IMR-90 (cell line): Measurements from ENCODE around the gene APOBEC3B. TPM values are rescaled to one million over a fixed set of nuclear protein-coding genes. Genes with fewer than 3 reads are reported as not detected.
A peak's percentile ranks its signal among the peaks of the same experiment; 100 is the strongest.

Source experiments
- ATAC-seq: fragments of 200-7000 bp; cut with Tn5 transposase; 2 replicates; pipeline ENCODE4 v1.9.1; 2020; ENCODE audit warnings: low read depth, mild to moderate bottlenecking, moderate library complexity
- BruUV-seq: library from RNA; stranded (reverse); fragments of 400-500 nt; replicated peaks from 2 replicates; lab custom pipeline; 2021; lab: Mats Ljungman, UMichigan
- CTCF ChIA-PET: fragments of 300-600 bp; formaldehyde crosslinking; extraction: SDS; loops from one replicate; lab custom pipeline; 2021; ENCODE audit warnings: antibody characterized with exemption; lab: Yijun Ruan, JAX
- POLR2A ChIA-PET: fragments of 300-600 bp; sonication (Branson Sonifier 250); formaldehyde crosslinking; loops from one replicate; lab custom pipeline; 2022; ENCODE audit warnings: antibody characterized with exemption; ENCODE audit not compliant: unreplicated experiment; lab: Charles Lee
- DNase-seq: peaks from one replicate; pipeline ENCODE4 v3.0.0; 2013
- H2AFZ ChIP-seq: replicated peaks from 2 replicates; pipeline ENCODE3; 2013; ENCODE audit warnings: low read length, mild to moderate bottlenecking; ENCODE audit not compliant: poor library complexity
- H2AK5ac ChIP-seq: 2 replicates; pipeline ENCODE4 v1.6.1; 2013; ENCODE audit warnings: low read depth, low read length, inconsistent platforms
- H2AK9ac ChIP-seq: replicated peaks from 2 replicates; pipeline ENCODE3; 2013; ENCODE audit warnings: mild to moderate bottlenecking, low read depth, low read length, moderate library complexity; ENCODE audit not compliant: poor library complexity
- H2BK120ac ChIP-seq: 2 replicates; pipeline ENCODE4 v1.6.1; 2013; ENCODE audit warnings: low read depth, low read length, inconsistent platforms
- H2BK15ac ChIP-seq: 3 replicates; pipeline ENCODE4 v1.6.1; 2013; ENCODE audit warnings: low read depth, low read length, inconsistent platforms
- H2BK20ac ChIP-seq: 2 replicates; pipeline ENCODE4 v1.6.1; 2013; ENCODE audit warnings: low read depth, mild to moderate bottlenecking, inconsistent platforms, low read length, moderate library complexity
- H2BK5ac ChIP-seq: 2 replicates; pipeline ENCODE4 v1.6.1; 2013; ENCODE audit warnings: mild to moderate bottlenecking, low read depth, low read length, inconsistent platforms; ENCODE audit not compliant: poor library complexity, severe bottlenecking
- H3K14ac ChIP-seq: replicated peaks from 2 replicates; pipeline ENCODE4 v1.6.1; 2013; ENCODE audit warnings: low read depth, low read length, inconsistent platforms
- H3K18ac ChIP-seq: 2 replicates; pipeline ENCODE4 v1.6.1; 2013; ENCODE audit warnings: low read depth, low read length, control low read depth
- H3K23ac ChIP-seq: 2 replicates; pipeline ENCODE4 v1.6.1; 2013; ENCODE audit warnings: low read depth, low read length, inconsistent platforms
- H3K27ac ChIP-seq: 2 replicates; pipeline ENCODE4 v1.5.1; 2013; ENCODE audit warnings: mild to moderate bottlenecking, control low read depth, low read length; ENCODE audit not compliant: insufficient read depth
- H3K27me3 ChIP-seq: 2 replicates; pipeline ENCODE4 v1.6.1; 2013; ENCODE audit warnings: low read length; ENCODE audit not compliant: control insufficient read depth, insufficient read depth
- H3K36me3 ChIP-seq: 2 replicates; pipeline ENCODE4 v1.6.1; 2013; ENCODE audit warnings: low read length, mixed read lengths; ENCODE audit not compliant: control insufficient read depth, insufficient read depth
- H3K4ac ChIP-seq: 2 replicates; pipeline ENCODE4 v1.6.1; 2013; ENCODE audit warnings: low read depth, low read length, inconsistent platforms
- H3K4me1 ChIP-seq: 2 replicates; pipeline ENCODE4 v1.6.1; 2013; ENCODE audit warnings: low read length, mixed read lengths; ENCODE audit not compliant: control insufficient read depth, insufficient read depth
- H3K4me2 ChIP-seq: 2 replicates; pipeline ENCODE4 v1.6.1; 2013; ENCODE audit warnings: low read depth, mild to moderate bottlenecking, control low read depth, low read length, moderate library complexity
- H3K4me3 ChIP-seq: 2 replicates; pipeline ENCODE4 v1.5.1; 2013; ENCODE audit warnings: low read depth, mild to moderate bottlenecking, control low read depth, low read length, moderate library complexity; ENCODE audit not compliant: insufficient read depth
- H3K56ac ChIP-seq: 2 replicates; pipeline ENCODE4 v1.6.1; 2013; ENCODE audit warnings: low read length, inconsistent platforms; ENCODE audit not compliant: insufficient read depth; ENCODE audit errors: extremely low read depth
- H3K79me1 ChIP-seq, 2 experiments: 2 replicates each; pipeline ENCODE4 v1.6.1; 2013; ENCODE audit warnings: low read length in 2 of 2, inconsistent platforms in 1 of 2, low read depth in 1 of 2
- H3K9ac ChIP-seq: 2 replicates; pipeline ENCODE4 v1.6.1; 2013; ENCODE audit warnings: low read depth, low read length, control low read depth
- H3K9me1 ChIP-seq: 2 replicates; pipeline ENCODE4 v1.6.1; 2013; ENCODE audit warnings: low read length, inconsistent platforms; ENCODE audit not compliant: insufficient read depth
- H3K9me3 ChIP-seq: 2 replicates; pipeline ENCODE4 v1.6.1; 2013; ENCODE audit warnings: low read length; ENCODE audit not compliant: control insufficient read depth, insufficient read depth
- H4K20me1 ChIP-seq: 2 replicates; pipeline ENCODE4 v1.6.1; 2013; ENCODE audit warnings: low read length, inconsistent platforms; ENCODE audit not compliant: insufficient read depth
- H4K5ac ChIP-seq: 2 replicates; pipeline ENCODE4 v1.6.1; 2013; ENCODE audit warnings: mild to moderate bottlenecking, low read depth, low read length, control low read depth
- H4K8ac ChIP-seq, 2 experiments: 2 replicates each; pipeline ENCODE4 v1.6.1; 2013; ENCODE audit warnings: low read depth in 2 of 2, low read length in 2 of 2, control low read depth in 1 of 2, inconsistent platforms in 1 of 2
- H4K91ac ChIP-seq: 2 replicates; pipeline ENCODE4 v1.6.1; 2013; ENCODE audit warnings: low read depth, low read length, inconsistent platforms; ENCODE audit not compliant: insufficient read depth
- BHLHE40 ChIP-seq: fragments of 150-350 bp; IDR thresholded peaks from 2 replicates; pipeline ENCODE4 v1.6.1; 2016; ENCODE audit warnings: mild to moderate bottlenecking, low read depth, low read length
- CEBPB ChIP-seq: IDR thresholded peaks from 2 replicates; pipeline ENCODE4 v1.6.1; 2012; ENCODE audit warnings: low read depth, low read length, improper control_type of control experiment
- CHD1 ChIP-seq: IDR thresholded peaks from 2 replicates; pipeline ENCODE4 v1.6.1; 2012; ENCODE audit warnings: low read depth, low read length, improper control_type of control experiment
- CTCF ChIP-seq: conservative IDR thresholded peaks from 2 replicates; pipeline ENCODE4 v1.5.1; 2012; ENCODE audit warnings: mild to moderate bottlenecking, low read depth, low read length, improper control_type of control experiment
- ELK1 ChIP-seq: fragments of 150-350 bp; IDR thresholded peaks from 2 replicates; pipeline ENCODE4 v1.6.1; 2016; ENCODE audit warnings: low read depth, mild to moderate bottlenecking, low read length, moderate library complexity, borderline replicate concordance
- FOS ChIP-seq: fragments of 150-350 bp; IDR thresholded peaks from 2 replicates; pipeline ENCODE4 v1.6.1; 2016; ENCODE audit warnings: low read depth, low read length
- MAFK ChIP-seq: IDR thresholded peaks from 2 replicates; pipeline ENCODE4 v1.6.1; 2012; ENCODE audit warnings: low read depth, low read length, improper control_type of control experiment
- MAZ ChIP-seq: IDR thresholded peaks from 2 replicates; pipeline ENCODE4 v1.6.1; 2012; ENCODE audit warnings: low read depth, mild to moderate bottlenecking, low read length, improper control_type of control experiment, moderate library complexity, borderline replicate concordance
- MXI1 ChIP-seq: IDR thresholded peaks from 2 replicates; pipeline ENCODE4 v1.6.1; 2012; ENCODE audit warnings: low read depth, mild to moderate bottlenecking, low read length, moderate library complexity, borderline replicate concordance
- NFE2L2 ChIP-seq: fragments of 150-350 bp; IDR thresholded peaks from 2 replicates; pipeline ENCODE4 v1.6.1; 2016; ENCODE audit warnings: low read depth, mild to moderate bottlenecking, low read length
- POLR2A ChIP-seq: IDR thresholded peaks from 2 replicates; pipeline ENCODE4 v1.6.1; 2012; ENCODE audit warnings: mild to moderate bottlenecking, low read depth, low read length
- RAD21 ChIP-seq: IDR thresholded peaks from 2 replicates; pipeline ENCODE4 v1.6.1; 2012; ENCODE audit warnings: low read length, improper control_type of control experiment
- RCOR1 ChIP-seq: IDR thresholded peaks from 2 replicates; pipeline ENCODE4 v1.6.1; 2012; ENCODE audit warnings: mild to moderate bottlenecking, low read length, improper control_type of control experiment; ENCODE audit not compliant: insufficient replicate concordance
- SMC3 ChIP-seq: fragments of 150-350 bp; IDR thresholded peaks from 2 replicates; pipeline ENCODE4 v1.6.1; 2016; ENCODE audit warnings: low read depth, mild to moderate bottlenecking, antibody characterized with exemption, low read length, moderate library complexity
- USF2 ChIP-seq: fragments of 150-350 bp; IDR thresholded peaks from 2 replicates; pipeline ENCODE4 v1.6.1; 2017; ENCODE audit warnings: mild to moderate bottlenecking, antibody characterized with exemption, low read length, low read depth
- WGBS, 2 experiments: methylation state at CpG; one replicate each; pipeline versions ENCODE4 v1.1.5 to v1.1.7; 2013; ENCODE audit warnings: missing lambda C conversion rate in 2 of 2; ENCODE audit not compliant: insufficient read length in 1 of 2; ENCODE audit errors: extremely low coverage in 2 of 2; 5-methylcytosine and 5-hydroxymethylcytosine counted together
- dilution Hi-C: fragments of 300-500 bp; cut with HindIII; formaldehyde crosslinking; loops from one replicate; pipeline ENCODE4 v1.14.3; 2018; ENCODE audit warnings: low sequenced_read_pairs; ENCODE audit not compliant: unreplicated experiment
- in situ Hi-C: fragments of 300-500 bp; cut with MboI; formaldehyde crosslinking; loops from 3 replicates; pipeline ENCODE4 v1.14.3; 2019; ENCODE audit warnings: low sequenced_read_pairs, inconsistent platforms, mixed read lengths
- intact Hi-C: fragments of 100-400 bp; cut with micrococcal nuclease; formaldehyde crosslinking; loops from 2 replicates; pipeline ENCODE4 v1.10.0; 2022
- polyA plus RNA-seq, 3 experiments: library from polyadenylated mRNA; depleted of rRNA; stranded (reverse); fragments of >200 nt; gene quantifications; 2 replicates each; pipeline ENCODE4 v1.2.3, GENCODE V29; 2012; ENCODE audit warnings: low replicate concordance in 1 of 3
- total RNA-seq: library from RNA; depleted of rRNA; stranded (reverse); fragments of >200 nt; gene quantifications from 2 replicates; pipeline ENCODE4 v1.2.3, GENCODE V29; 2012

The APOBEC3B gene
- total and polyA plus RNA-seq, 2 of the 4 experiments (the other 2 are of a cell fraction), result 17.6 to 34.2 TPM

GRCh38 chr22:39028281-39028680 is 46.1 kb downstream of the APOBEC3B start:
- dilution Hi-C loops, result no loop called here
- H2BK5ac ChIP-seq, result no peak overlapping the region
- in situ Hi-C loops, result no loop called here
- H3K4me3 ChIP-seq, result no peak overlapping the region
- no peak overlapping the region for H2AK5ac ChIP-seq
- H3K4ac ChIP-seq, result no peak overlapping the region
- TF ChIP-seq RCOR1 (no peak), USF2 (no peak), FOS (no peak), MAZ (no peak), SMC3 (no peak), RAD21 (no peak), MXI1 (no peak), MAFK (no peak), CTCF (no peak), NFE2L2 (no peak), CEBPB (no peak), POLR2A (no peak), BHLHE40 (no peak), ELK1 (no peak), CHD1 (no peak)
- no peak overlapping the region for H2AFZ ChIP-seq
- no peak overlapping the region for H4K91ac ChIP-seq
- peaks cover 4% of the 10 kb centered on the region; the same call in 1 of the 2 replicates for H3K36me3 ChIP-seq
- no peak overlapping the region for H4K8ac ChIP-seq
- H3K4me1 ChIP-seq, result no peaks in the 10 kb centered on the region
- no peak overlapping the region for H2BK15ac ChIP-seq
- no peak overlapping the region for H3K23ac ChIP-seq
- POLR2A ChIA-PET, result no interaction called here
- no TSS peak for BruUV-seq
- H3K9ac ChIP-seq, result no peak overlapping the region
- no peak overlapping the region for H4K5ac ChIP-seq
- no peak overlapping the region for H2BK20ac ChIP-seq
- no peak overlapping the region for H3K14ac ChIP-seq
- no peak overlapping the region for H3K56ac ChIP-seq
- no peak overlapping the region for H3K18ac ChIP-seq
- H2AK9ac ChIP-seq, result no peak overlapping the region
- H4K20me1 ChIP-seq, result no peaks in the 10 kb centered on the region
- DNase-seq (no peak), ATAC-seq (peak; percentile 71)
- no peak overlapping the region for H2BK120ac ChIP-seq
- H3K9me3 ChIP-seq, result no peaks in the 10 kb centered on the region
- no peak overlapping the region for H3K27ac ChIP-seq
- intact Hi-C loops, result no loop called here
- no peak overlapping the region for H3K4me2 ChIP-seq
- CTCF ChIA-PET, result no interaction called here
- H3K79me1 ChIP-seq, result no peaks in the 10 kb centered on the region
- 83% methylated on average over 2 of the region's 11 CpGs; no CpG with 5 or more reads in 1 of the 2 experiments for WGBS, 2 experiments
- H3K9me1 ChIP-seq, result no peaks in the 10 kb centered on the region
- H3K27me3 ChIP-seq, result no peaks in the 10 kb centered on the region
